Hippocampal formation (tissue), 2 donors: ENCODE results near the gene OR4N5.
"Not testable (repeated sequence)": the region's sequence is repeated elsewhere in the genome, so short reads cannot be mapped to it uniquely, and the experiment has no call there.

Source experiments
- DNase-seq, 2 donors: peaks; one replicate each; lab custom pipeline; 2025; lab: John Stamatoyannopoulos, UW

Gene OR4N5

GRCh38 chr14:20138520-20138919, at the start of gene OR4N5:
TSS of gene OR4N5 (plus strand) at chr14:20138820. CDS start at chr14:20143736, 4,916 bp downstream.
- no peak for DNase-seq

- DNase-seq, result no peak
Observed at GRCh38 chr14:20092050-20092449, 46.6 kb upstream of the OR4N5 start.

GRCh38 chr14:20093442-20093841, 45.2 kb upstream of the OR4N5 start:
- DNase-seq, result no peak

GRCh38 chr14:20098926-20099770, 39.5 kb upstream of the OR4N5 start:
- DNase-seq, result not testable (repeated sequence)

- DNase-seq, result no peak
Observed at GRCh38 chr14:20110438-20110837, 28.2 kb upstream of the OR4N5 start, which contains the start of gene OR4K17. TSS of gene OR4K17 (plus strand) at chr14:20110739. CDS start at chr14:20117500, 6,761 bp downstream.

- DNase-seq, result no peak
Observed at GRCh38 chr14:20112321-20112720, 26.3 kb upstream of the OR4N5 start.

- DNase-seq, result no peak
Observed at GRCh38 chr14:20116748-20117147, 21.9 kb upstream of the OR4N5 start.

GRCh38 chr14:20118795-20119194, 19.8 kb upstream of the OR4N5 start:
- DNase-seq, result no peak

- no peak for DNase-seq
Observed at GRCh38 chr14:20143911-20144310, 5.3 kb downstream of the OR4N5 start.

GRCh38 chr14:20144820-20145219, 6.2 kb downstream of the OR4N5 start:
- no peak for DNase-seq

GRCh38 chr14:20164462-20164861, 25.8 kb downstream of the OR4N5 start:
- DNase-seq, result no peak

- no peak for DNase-seq
Observed at GRCh38 chr14:20167091-20167490, 28.5 kb downstream of the OR4N5 start.

GRCh38 chr14:20169852-20170251, 31.2 kb downstream of the OR4N5 start:
- not testable (repeated sequence) for DNase-seq

GRCh38 chr14:20174205-20174604, 35.6 kb downstream of the OR4N5 start:
- DNase-seq, result not testable (repeated sequence)

- DNase-seq, result no peak
Observed at GRCh38 chr14:20176330-20176729, 37.7 kb downstream of the OR4N5 start.

- DNase-seq, result no peak
Observed at GRCh38 chr14:20177433-20177974, 38.9 kb downstream of the OR4N5 start.

GRCh38 chr14:20179218-20179617, 40.6 kb downstream of the OR4N5 start:
- no peak for DNase-seq

- DNase-seq, result no peak
Observed at GRCh38 chr14:20179880-20180279, 41.3 kb downstream of the OR4N5 start.

- DNase-seq, result no peak
Observed at GRCh38 chr14:20180486-20180885, 41.9 kb downstream of the OR4N5 start.

- DNase-seq, result no peak
Observed at GRCh38 chr14:20184181-20184580, 45.6 kb downstream of the OR4N5 start.

GRCh38 chr14:20190596-20190995, 52.0 kb downstream of the OR4N5 start, which contains the start of gene OR11G2:
TSS of gene OR11G2 (plus strand) at chr14:20190896. CDS start at chr14:20197438, 6,542 bp downstream.
- DNase-seq, result no peak

- DNase-seq, result no peak
Observed at GRCh38 chr14:20191396-20191795, 52.8 kb downstream of the OR4N5 start.

- no peak for DNase-seq
Observed at GRCh38 chr14:20194101-20194500, 55.5 kb downstream of the OR4N5 start.
